Activated T-cell treated with anti-CD3 and anti-CD28 coated beads, Interleukin-2, amount 50 U/mL, for 72 hours (primary cell): ENCODE measurements around the gene PRCD. TPM values are rescaled to one million over a fixed set of nuclear protein-coding genes. Genes with fewer than 3 reads are reported as not detected.

Experiments used
- ATAC-seq, 2 donors: fragments of 150-1000 bp; cut with Tn5 transposase; replicated peaks in 1 of 2; 2 replicates each; pipeline ENCODE4 v1.10.0; 2021; ENCODE audit warnings: moderate library complexity in 2 of 2, mild to moderate bottlenecking in 1 of 2
- DNase-seq, 2 donors: peaks; one replicate each; pipeline ENCODE4 v3.0.0; 2021 to 2022; ENCODE audit warnings: mixed read lengths in 1 of 2
- H3K27ac Mint-ChIP-seq: one replicate; pipeline ENCODE4 v1.8.0; 2022; ENCODE audit warnings: mild to moderate bottlenecking, moderate library complexity, mixed read lengths
- H3K27me3 Mint-ChIP-seq: one replicate; pipeline ENCODE4 v1.8.0; 2022; ENCODE audit warnings: low read depth, mixed read lengths
- H3K36me3 Mint-ChIP-seq, 2 donors: one replicate each; pipeline ENCODE4 v1.8.0; 2022; ENCODE audit warnings: mixed read lengths in 2 of 2, mild to moderate bottlenecking in 1 of 2; ENCODE audit not compliant: insufficient read depth in 2 of 2
- H3K4me1 Mint-ChIP-seq: one replicate; pipeline ENCODE4 v1.8.0; 2022; ENCODE audit warnings: low read depth, mixed read lengths
- H3K4me3 Mint-ChIP-seq, 2 donors: one replicate each; pipeline ENCODE4 v1.8.0; 2022; ENCODE audit warnings: mild to moderate bottlenecking in 2 of 2, mixed read lengths in 2 of 2, moderate library complexity in 2 of 2
- H3K9me3 Mint-ChIP-seq, 2 donors: one replicate each; pipeline ENCODE4 v1.8.0; 2022; ENCODE audit warnings: mixed read lengths in 2 of 2
- total RNA-seq, 2 donors: library from RNA; stranded (reverse); gene quantifications; one replicate each; pipeline ENCODE4 v1.2.3, GENCODE V29; 2022

PRCD gene
- total RNA-seq, 2 donors from 2014 or later, result 1.1 to 1.5 TPM

- Mint-ChIP-seq H3K27me3 (peaks cover 49% of the 10 kb centered on the region), H3K36me3 (peaks cover 1 to 5% of the 10 kb centered on the region in 2 donors), H3K4me3 (no peak overlapping the region), H3K9me3 (no peaks in the 10 kb centered on the region), H3K4me1 (no peaks in the 10 kb centered on the region), H3K27ac (no peak overlapping the region)
- DNase-seq (no peak), ATAC-seq (no peak)
These were observed 48.3 kb downstream of the PRCD start for GRCh38 chr17:76588182-76588581.

- no peak overlapping the region for H3K27ac Mint-ChIP-seq
- peaks cover 0 to 3% of the 10 kb centered on the region in 2 donors for H3K36me3 Mint-ChIP-seq
- H3K4me1 Mint-ChIP-seq, result no peaks in the 10 kb centered on the region
- no peak for ATAC-seq
- peaks cover 22% of the 10 kb centered on the region for H3K27me3 Mint-ChIP-seq
- DNase-seq, result no peak
- H3K9me3 Mint-ChIP-seq, result no peaks in the 10 kb centered on the region
- H3K4me3 Mint-ChIP-seq, result no peak overlapping the region
These were observed 53.6 kb downstream of the PRCD start for GRCh38 chr17:76593384-76593826.

- Mint-ChIP-seq H3K27me3 (peaks cover 23% of the 10 kb centered on the region), H3K9me3 (no peaks in the 10 kb centered on the region), H3K27ac (no peak overlapping the region), H3K36me3 (no peaks in the 10 kb centered on the region), H3K4me3 (no peak overlapping the region), H3K4me1 (no peaks in the 10 kb centered on the region)
- no peak for DNase-seq
- ATAC-seq, result no peak
These were observed 54.1 kb downstream of the PRCD start for GRCh38 chr17:76593959-76594358.

GRCh38 chr17:76594690-76595089 is 54.8 kb downstream of the PRCD start:
- ATAC-seq (no peak), DNase-seq (no peak)
- H3K4me1 Mint-ChIP-seq, result no peaks in the 10 kb centered on the region
- H3K36me3 Mint-ChIP-seq, result no peaks in the 10 kb centered on the region
- H3K4me3 Mint-ChIP-seq, result no peak overlapping the region
- no peak overlapping the region for H3K27ac Mint-ChIP-seq
- H3K27me3 Mint-ChIP-seq, result peaks cover 16% of the 10 kb centered on the region
- no peaks in the 10 kb centered on the region for H3K9me3 Mint-ChIP-seq

Other genes starting within 250 kb of the PRCD start
- gene QRICH2, start 231.8 kb upstream of the PRCD start, total RNA-seq, result 1 to 10 TPM; 3.1 to 4.5 TPM
- gene PRPSAP1, start 186.1 kb upstream of the PRCD start, total RNA-seq, result 10 to 100 TPM; 46.4 to 52.6 TPM
- 10 to 100 TPM; 11.6 to 13.9 TPM for gene SPHK1, start 155.4 kb upstream of the PRCD start, total RNA-seq
- 10 to 100 TPM; 21.5 to 22.8 TPM for gene UBE2O, start 86.9 kb upstream of the PRCD start, total RNA-seq
- gene AANAT, start 72.4 kb upstream of the PRCD start, total RNA-seq, result not detected
- gene RHBDF2, start 38.6 kb upstream of the PRCD start, total RNA-seq, result 10 to 100 TPM; 38.7 to 39.0 TPM
- gene CYGB, start 2.3 kb upstream of the PRCD start, total RNA-seq, result under 1 TPM in 1 of 2 donors, not detected in 1; 0.44 TPM
- gene ST6GALNAC2, start 45.8 kb downstream of the PRCD start, total RNA-seq, result 1 to 10 TPM; 1.0 to 1.2 TPM
- 1 to 10 TPM in 1 of 2 donors, under 1 TPM in 1; 0.44 to 1.8 TPM for gene ST6GALNAC1, start 103.7 kb downstream of the PRCD start, total RNA-seq
- gene MXRA7, start 170.9 kb downstream of the PRCD start, total RNA-seq, result 10 to 100 TPM; 17.4 to 21.8 TPM
- gene JMJD6, start 186.6 kb downstream of the PRCD start, total RNA-seq, result 10 to 100 TPM; 56.5 to 67.2 TPM
- 10 to 100 TPM; 25.4 to 30.7 TPM for gene METTL23, start 186.8 kb downstream of the PRCD start, total RNA-seq
- gene SRSF2, start 197.3 kb downstream of the PRCD start, total RNA-seq, result 100 to 1,000 TPM; 260 to 275 TPM
- 10 to 100 TPM; 34.8 to 43.1 TPM for gene MFSD11, start 198.1 kb downstream of the PRCD start, total RNA-seq